Measurements from ENCODE around the gene MSH3.
"Not testable (repeated sequence)": the region's sequence is repeated elsewhere in the genome, so short reads cannot be mapped to it uniquely, and the experiment has no call there.

The MSH3 gene

GRCh38 chr5:80789319-80790016 lies 135.0 kb downstream of the MSH3 start:
- not testable (repeated sequence) for DNase-seq (ENCODE audit: low read depth in 2 of 2, low spot score in 1 of 2)

- no peak for DNase-seq (ENCODE audit: low read depth in 2 of 2, low spot score in 1 of 2)
Measured at GRCh38 chr5:80790698-80791097, 136.2 kb downstream of the MSH3 start.

GRCh38 chr5:80793354-80793753 lies 138.9 kb downstream of the MSH3 start:
- DNase-seq (ENCODE audit: low read depth in 2 of 2, low spot score in 1 of 2), result no peak

GRCh38 chr5:80796846-80797245 lies 142.4 kb downstream of the MSH3 start:
- no peak for DNase-seq (ENCODE audit: low read depth in 2 of 2, low spot score in 1 of 2)

- DNase-seq (ENCODE audit: low read depth in 2 of 2, low spot score in 1 of 2), result no peak
Measured at GRCh38 chr5:80797428-80798024, 143.1 kb downstream of the MSH3 start.

- no peak for DNase-seq (ENCODE audit: low read depth in 2 of 2, low spot score in 1 of 2)
Measured at GRCh38 chr5:80798166-80798565, 143.7 kb downstream of the MSH3 start.

GRCh38 chr5:80798633-80799032 lies 144.2 kb downstream of the MSH3 start:
- no peak for DNase-seq (ENCODE audit: low read depth in 2 of 2, low spot score in 1 of 2)

GRCh38 chr5:80799041-80799440 lies 144.6 kb downstream of the MSH3 start:
- DNase-seq (ENCODE audit: low read depth in 2 of 2, low spot score in 1 of 2), result no peak

GRCh38 chr5:80799573-80799972 lies 145.1 kb downstream of the MSH3 start:
- DNase-seq (ENCODE audit: low read depth in 2 of 2, low spot score in 1 of 2), result no peak

GRCh38 chr5:80804332-80804731 lies 149.9 kb downstream of the MSH3 start:
- DNase-seq (ENCODE audit: low read depth in 2 of 2, low spot score in 1 of 2), result no peak

- DNase-seq (ENCODE audit: low read depth in 2 of 2, low spot score in 1 of 2), result no peak
Measured at GRCh38 chr5:80805038-80805437, 150.6 kb downstream of the MSH3 start.

GRCh38 chr5:80806929-80807328 lies 152.5 kb downstream of the MSH3 start:
- no peak for DNase-seq (ENCODE audit: low read depth in 2 of 2, low spot score in 1 of 2)

GRCh38 chr5:80809451-80809850 lies 155.0 kb downstream of the MSH3 start:
- no peak for DNase-seq (ENCODE audit: low read depth in 2 of 2, low spot score in 1 of 2)

GRCh38 chr5:80810425-80810824 lies 156.0 kb downstream of the MSH3 start:
- DNase-seq (ENCODE audit: low read depth in 2 of 2, low spot score in 1 of 2), result no peak

- no peak for DNase-seq (ENCODE audit: low read depth in 2 of 2, low spot score in 1 of 2)
Measured at GRCh38 chr5:80816590-80816989, 162.1 kb downstream of the MSH3 start.

GRCh38 chr5:80820685-80821084 lies 166.2 kb downstream of the MSH3 start:
- no peak for DNase-seq (ENCODE audit: low read depth in 2 of 2, low spot score in 1 of 2)

GRCh38 chr5:80822640-80823039 lies 168.2 kb downstream of the MSH3 start:
- no peak for DNase-seq (ENCODE audit: low read depth in 2 of 2, low spot score in 1 of 2)

- not testable (repeated sequence) for DNase-seq (ENCODE audit: low read depth in 2 of 2, low spot score in 1 of 2)
Measured at GRCh38 chr5:80824159-80824558, 169.7 kb downstream of the MSH3 start.

GRCh38 chr5:80825786-80826460 lies 171.5 kb downstream of the MSH3 start:
- no peak for DNase-seq (ENCODE audit: low read depth in 2 of 2, low spot score in 1 of 2)

- no peak for DNase-seq (ENCODE audit: low read depth in 2 of 2, low spot score in 1 of 2)
Measured at GRCh38 chr5:80834710-80835109, 180.3 kb downstream of the MSH3 start.

GRCh38 chr5:80835128-80835527 lies 180.7 kb downstream of the MSH3 start:
- no peak for DNase-seq (ENCODE audit: low read depth in 2 of 2, low spot score in 1 of 2)

GRCh38 chr5:80837679-80838078 lies 183.2 kb downstream of the MSH3 start:
- DNase-seq (ENCODE audit: low read depth in 2 of 2, low spot score in 1 of 2), result no peak

Measured in stimulated activated CD8-positive, alpha-beta memory T cell treated with anti-CD3 and anti-CD28 coated beads, Interleukin-4, amount 100 ng/mL, for 4 hours (primary cell).